Uterus (tissue), 2 donors: Measurements from ENCODE around the gene ZNF324.

Source experiments
- CTCF ChIP-seq, 4 experiments: fragments of 200-600 bp in 2 of 4; fragments of 450-650 bp in 2 of 4; sonication (generic) in 2 of 4; IDR thresholded peaks; one replicate each; pipeline ENCODE4 v1.5.1; 2016 to 2019; ENCODE audit warnings: antibody characterized with exemption in 4 of 4, mild to moderate bottlenecking in 2 of 4, moderate library complexity in 1 of 4
- POLR2A ChIP-seq, 2 donors: fragments of 450-650 bp; IDR thresholded peaks; one replicate each; pipeline ENCODE4 v1.6.1; 2016; ENCODE audit warnings: antibody characterized with exemption in 2 of 2, mild to moderate bottlenecking in 1 of 2, moderate library complexity in 1 of 2

- TF ChIP-seq CTCF (IDR thresholded peaks at IDR 0.05) (no peak), POLR2A (IDR thresholded peaks at IDR 0.05) (no peak)
Observed at GRCh38 chr19:58455306-58455705, 11.6 kb upstream of the ZNF324 start.
